Loucy (cell line): ENCODE measurements around the gene MS4A10.

Experiments used
- EZH2phosphoT487 ChIP-seq: fragments of 200-600 bp; IDR thresholded peaks from 2 replicates; pipeline ENCODE4 v1.6.1; 2018; ENCODE audit warnings: antibody characterized with exemption, mild to moderate bottlenecking, moderate library complexity, borderline replicate concordance
- TF ChIP-seq, protein P1 (sequence below): fragments of 200-600 bp; sonication (generic); conservative IDR thresholded peaks from 2 replicates; pipeline ENCODE4 v1.5.1; 2014; ENCODE audit warnings: mild to moderate bottlenecking, antibody characterized with exemption, low read length

DNA sequence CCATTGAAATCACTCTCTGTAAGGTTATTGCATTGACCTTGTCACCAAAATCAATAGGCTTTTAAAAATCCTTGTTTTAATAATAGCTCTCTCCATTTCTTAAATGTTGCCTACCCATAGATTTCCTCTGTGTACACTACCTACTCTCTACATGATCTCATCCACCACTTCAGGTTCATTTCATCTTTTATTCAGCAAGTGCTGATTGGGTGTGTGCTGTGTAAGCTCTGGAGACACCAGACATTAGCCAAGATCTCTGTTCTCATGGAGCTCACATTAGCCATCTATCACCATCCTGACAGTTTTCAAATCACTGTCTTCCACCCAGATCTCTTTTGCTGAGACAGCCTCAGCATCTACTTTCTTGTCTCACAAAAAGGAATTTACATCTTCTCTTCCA is 4.4 kb upstream of the MS4A10 start:
- TF ChIP-seq, protein P1, sequence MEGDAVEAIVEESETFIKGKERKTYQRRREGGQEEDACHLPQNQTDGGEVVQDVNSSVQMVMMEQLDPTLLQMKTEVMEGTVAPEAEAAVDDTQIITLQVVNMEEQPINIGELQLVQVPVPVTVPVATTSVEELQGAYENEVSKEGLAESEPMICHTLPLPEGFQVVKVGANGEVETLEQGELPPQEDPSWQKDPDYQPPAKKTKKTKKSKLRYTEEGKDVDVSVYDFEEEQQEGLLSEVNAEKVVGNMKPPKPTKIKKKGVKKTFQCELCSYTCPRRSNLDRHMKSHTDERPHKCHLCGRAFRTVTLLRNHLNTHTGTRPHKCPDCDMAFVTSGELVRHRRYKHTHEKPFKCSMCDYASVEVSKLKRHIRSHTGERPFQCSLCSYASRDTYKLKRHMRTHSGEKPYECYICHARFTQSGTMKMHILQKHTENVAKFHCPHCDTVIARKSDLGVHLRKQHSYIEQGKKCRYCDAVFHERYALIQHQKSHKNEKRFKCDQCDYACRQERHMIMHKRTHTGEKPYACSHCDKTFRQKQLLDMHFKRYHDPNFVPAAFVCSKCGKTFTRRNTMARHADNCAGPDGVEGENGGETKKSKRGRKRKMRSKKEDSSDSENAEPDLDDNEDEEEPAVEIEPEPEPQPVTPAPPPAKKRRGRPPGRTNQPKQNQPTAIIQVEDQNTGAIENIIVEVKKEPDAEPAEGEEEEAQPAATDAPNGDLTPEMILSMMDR = no peak
- TF ChIP-seq EZH2phosphoT487 = no peak
